IPS-11a (cell line): ENCODE data around the gene ITPA.
"Not testable (repeated sequence)": the region's sequence is repeated elsewhere in the genome, so short reads cannot be mapped to it uniquely, and the experiment has no call there.

Source experiments
- H3K4me3 ChIP-seq: one replicate; pipeline ENCODE4 v1.5.1; 2013; ENCODE audit warnings: low read depth, low read length, control low read depth

ITPA gene

DNA sequence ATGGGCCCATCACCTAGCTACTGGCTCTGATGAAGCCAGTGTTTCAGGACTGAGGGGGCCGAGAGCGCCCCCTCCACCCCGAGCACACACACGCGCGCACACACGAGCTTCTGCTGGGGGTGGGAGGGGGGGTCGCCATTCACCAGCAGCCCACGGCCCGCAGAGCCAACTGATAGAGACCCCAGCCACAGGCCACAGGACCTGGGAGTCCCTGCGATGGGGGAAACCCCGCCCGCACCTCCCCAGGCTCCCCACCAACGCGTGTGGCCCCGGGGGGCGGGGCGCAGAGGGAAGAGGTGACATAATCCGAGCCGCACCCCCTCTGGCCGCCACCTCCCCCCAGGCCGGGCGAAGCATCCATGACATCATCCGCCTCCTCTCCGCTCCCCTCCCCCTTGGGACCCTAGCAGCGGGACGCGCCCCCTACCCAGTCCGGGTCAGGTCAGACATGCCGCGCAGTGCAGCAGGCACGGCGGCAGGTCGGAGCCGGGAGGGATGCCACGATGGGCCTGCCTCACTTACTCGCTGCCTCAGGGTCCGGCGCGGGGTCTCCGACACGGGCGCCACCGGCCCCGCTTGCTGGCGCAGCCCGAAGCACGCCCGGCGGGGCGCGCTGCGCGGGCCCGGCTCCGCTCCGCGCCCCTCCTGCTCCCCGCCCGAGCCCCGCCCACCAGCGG, 36.2 kb upstream of the ITPA start, which contains the start of gene LZTS3:
Gene LZTS3, minus strand, starts transcription at position 617 of the 677 bp plus-strand sequence. CDS start 6,386 bp downstream, outside the sequence.
- peak within 1 kb of the TSS; percentile 98 for H3K4me3 ChIP-seq

DNA sequence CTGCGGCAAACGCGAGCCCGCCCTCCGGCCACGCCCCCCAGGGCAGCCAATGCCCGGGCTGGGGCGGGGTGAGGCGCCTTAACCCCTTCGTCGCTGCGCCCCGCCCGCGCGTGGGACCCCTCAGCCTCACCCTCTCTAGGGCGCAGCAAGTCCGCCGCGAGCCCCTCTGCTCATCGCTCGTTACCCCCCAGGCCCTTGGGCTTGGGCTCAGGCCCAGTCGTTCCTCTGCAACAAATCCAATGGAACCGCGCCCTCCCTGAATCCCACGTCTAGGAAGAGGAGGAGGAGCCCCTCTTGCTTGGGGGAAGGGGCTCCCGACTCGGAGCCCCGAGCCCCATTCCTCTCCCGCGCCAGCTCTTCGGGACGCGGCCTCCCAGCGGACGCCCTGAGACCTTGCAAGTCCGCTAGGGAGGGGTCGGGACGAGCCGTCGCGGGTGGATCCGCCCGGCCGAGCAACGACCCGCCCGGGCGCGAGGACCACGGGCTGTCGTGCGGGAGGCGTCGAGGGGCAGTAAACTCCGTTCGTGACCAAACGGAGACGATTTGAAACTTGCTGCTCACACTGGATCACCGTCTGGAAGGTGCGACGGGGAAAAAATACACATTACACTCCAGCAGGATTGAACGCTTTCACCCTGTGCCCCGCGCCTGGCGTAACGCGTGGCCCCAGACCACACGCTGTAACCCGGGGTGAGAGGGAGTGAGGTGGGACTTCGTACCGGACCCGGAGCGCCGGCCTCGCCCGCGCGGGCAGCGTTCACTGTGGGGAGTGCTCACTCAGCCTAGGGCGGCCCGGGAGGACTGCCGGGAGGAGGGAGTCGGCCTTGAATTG, 35.5 kb upstream of the ITPA start:
- H3K4me3 ChIP-seq: peak overlapping the region; percentile 98

- H3K4me3 ChIP-seq: peak overlapping the region; percentile 98
Observed at GRCh38 chr20:3174442-3175261, 34.6 kb upstream of the ITPA start.

- H3K4me3 ChIP-seq: peak overlapping the region; percentile 98
Observed at GRCh38 chr20:3175270-3175669, 34.0 kb upstream of the ITPA start.

DNA sequence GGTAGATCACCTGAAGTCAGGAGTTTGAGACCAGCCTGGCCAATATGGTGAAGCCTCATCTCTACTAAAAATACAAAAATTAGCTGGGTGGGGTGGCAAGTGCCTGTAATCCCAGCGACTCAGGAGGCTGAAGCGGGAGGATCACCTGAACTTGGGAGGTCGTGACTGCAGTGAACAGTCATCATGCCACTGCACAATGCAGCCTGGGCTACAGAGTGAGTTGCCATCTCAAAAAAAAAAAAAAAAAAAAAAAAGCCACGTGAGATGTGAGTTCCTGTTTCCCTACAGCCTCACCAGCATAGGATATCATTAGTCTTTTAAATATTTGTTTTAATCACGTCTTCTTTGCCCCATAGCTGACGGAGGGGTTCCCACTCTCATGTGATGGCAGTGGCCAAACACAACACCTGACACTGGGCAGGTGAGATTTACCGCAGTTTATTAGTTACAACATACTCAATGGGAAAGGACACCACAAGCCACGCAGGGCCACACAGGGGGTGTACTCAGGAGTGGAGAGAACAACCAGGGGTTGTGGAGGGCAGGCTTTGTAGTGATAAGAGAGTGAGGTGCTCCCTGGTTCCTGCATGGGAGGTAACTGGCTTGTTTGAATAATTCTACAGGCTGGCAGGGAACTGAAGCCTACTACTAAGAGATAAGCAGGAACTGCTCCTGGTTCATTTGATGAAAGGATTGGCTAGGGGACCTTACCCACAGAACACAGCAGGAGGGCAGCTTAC, 31.4 kb upstream of the ITPA start:
- H3K4me3 ChIP-seq: no peak overlapping the region

DNA sequence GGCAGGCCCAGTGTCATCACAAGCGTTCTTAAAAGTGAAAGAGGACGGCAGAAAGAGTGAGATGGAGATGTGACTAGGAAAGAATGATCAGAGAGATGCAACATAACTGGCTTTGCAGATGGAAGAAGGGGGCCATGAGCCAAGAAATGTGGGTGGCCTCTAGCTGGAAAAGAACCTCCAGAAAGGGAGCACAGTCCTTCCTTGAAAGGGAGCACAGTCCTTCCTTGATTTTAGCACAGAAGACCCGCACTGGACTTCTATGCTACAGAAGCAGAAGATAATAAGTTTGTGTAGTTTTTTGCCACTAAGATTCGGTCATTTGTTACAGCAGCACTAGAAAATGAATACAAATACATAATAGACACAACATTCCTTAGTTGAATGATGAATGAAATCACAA, 29.0 kb upstream of the ITPA start:
- H3K4me3 ChIP-seq: no peak overlapping the region

DNA sequence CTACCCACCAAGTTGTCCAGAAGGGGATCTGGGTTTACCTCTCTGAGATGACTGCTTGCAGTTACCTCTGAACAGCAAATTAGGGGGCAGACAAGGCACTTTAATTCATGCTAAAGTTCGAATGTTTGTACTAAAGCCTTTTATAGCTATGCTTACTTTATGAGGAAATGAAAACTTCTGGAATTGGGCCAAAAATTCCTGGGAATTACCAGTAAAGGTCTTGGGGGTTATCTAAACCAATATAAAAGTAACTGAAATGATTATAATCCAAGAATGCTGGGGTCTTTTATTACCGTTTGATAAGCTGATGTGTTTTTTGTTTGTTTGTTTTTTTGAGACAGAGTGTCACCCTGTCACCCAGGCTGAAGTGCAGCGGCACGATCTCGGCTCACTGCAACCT, 28.0 kb upstream of the ITPA start:
- no peak overlapping the region for H3K4me3 ChIP-seq

DNA sequence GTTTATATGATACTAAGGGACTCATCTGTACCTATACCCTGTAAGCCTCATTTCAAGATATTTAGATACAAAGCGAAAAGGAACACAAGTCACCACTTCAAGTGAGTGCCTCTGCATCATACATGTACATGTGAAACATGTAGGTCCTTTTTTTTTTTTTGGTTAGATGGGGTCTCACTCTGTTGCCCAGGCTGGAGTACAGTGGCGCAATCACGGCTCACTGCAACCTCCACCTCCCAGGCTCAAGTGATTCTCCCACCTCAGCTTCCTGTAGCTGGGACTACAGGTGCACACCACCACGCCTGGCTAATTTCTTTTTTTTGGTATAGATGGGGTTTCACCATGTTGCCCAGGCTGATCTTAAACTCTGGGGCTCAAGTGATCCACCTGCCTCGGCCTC, 26.9 kb upstream of the ITPA start:
- not testable (repeated sequence) for H3K4me3 ChIP-seq

- H3K4me3 ChIP-seq: no peak overlapping the region
Observed at GRCh38 chr20:3183896-3184612, 25.2 kb upstream of the ITPA start.

GRCh38 chr20:3187861-3188260, 21.4 kb upstream of the ITPA start:
- not testable (repeated sequence) for H3K4me3 ChIP-seq

GRCh38 chr20:3188823-3189413, 20.4 kb upstream of the ITPA start:
- H3K4me3 ChIP-seq: no peak overlapping the region

- H3K4me3 ChIP-seq: no peak overlapping the region
Observed at GRCh38 chr20:3189561-3190131, 19.7 kb upstream of the ITPA start.

DNA sequence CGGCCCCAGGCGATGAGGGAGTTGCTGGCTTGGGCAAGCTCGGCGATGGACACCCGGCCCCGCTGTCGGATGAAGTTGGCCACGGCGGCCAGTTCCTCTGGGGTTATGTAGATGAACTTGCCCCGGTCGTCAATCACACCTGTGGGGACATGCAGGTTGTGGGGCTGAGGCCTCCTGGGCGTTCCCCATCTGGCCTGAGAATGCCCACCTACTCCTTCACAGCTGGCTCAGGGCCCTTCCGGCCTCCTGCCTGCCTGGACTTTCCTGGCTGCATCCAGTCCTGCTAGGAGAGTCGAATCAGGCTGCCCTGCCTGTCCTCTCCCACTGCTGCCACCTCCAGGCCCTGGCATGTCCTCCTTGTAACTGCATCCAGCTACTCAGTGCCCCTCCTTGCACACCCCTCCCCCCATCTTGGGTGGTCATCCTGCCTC, 18.6 kb upstream of the ITPA start:
- no peak overlapping the region for H3K4me3 ChIP-seq

DNA sequence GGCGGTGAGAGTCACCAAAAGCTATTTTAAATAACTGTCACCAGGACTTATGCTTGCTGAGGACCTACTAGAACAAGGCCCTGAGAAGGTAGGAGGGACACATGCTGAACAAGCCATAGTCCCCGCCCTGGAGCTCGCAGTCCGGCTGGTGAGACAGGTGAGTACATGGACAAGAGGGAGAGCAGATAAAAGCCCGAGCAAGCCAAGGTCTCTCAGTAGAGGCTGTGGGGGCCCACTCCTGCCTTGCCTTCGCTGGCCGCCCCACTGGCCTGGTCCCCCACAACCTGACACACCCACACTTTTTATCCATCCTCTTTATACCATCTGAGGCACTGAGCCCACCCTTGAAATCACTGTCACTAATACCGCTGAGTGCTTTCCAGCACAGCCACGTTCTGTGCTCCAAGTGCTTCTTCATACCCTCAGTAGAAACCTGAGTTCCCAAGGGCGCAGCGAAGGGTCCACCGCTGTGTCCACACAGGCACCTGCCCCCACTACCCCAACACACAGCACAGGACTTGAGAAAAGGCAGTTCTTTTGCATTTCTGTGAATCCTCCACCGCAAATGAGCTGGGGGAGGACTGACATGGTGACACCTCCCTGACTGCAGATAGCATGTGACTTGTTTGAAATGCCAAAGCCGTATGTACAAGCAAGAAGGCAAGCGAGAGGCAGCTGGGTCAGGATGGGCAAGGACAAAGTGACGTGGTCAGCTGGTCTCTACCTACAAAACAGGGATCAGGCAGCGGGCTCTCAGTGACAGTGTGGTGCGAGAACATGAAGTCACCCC, 16.9 kb upstream of the ITPA start:
- H3K4me3 ChIP-seq: no peak overlapping the region

- H3K4me3 ChIP-seq: no peak overlapping the region
Observed at GRCh38 chr20:3193806-3194616, 15.3 kb upstream of the ITPA start.

- H3K4me3 ChIP-seq: no peak overlapping the region
Observed at GRCh38 chr20:3194617-3195280, 14.5 kb upstream of the ITPA start.

DNA sequence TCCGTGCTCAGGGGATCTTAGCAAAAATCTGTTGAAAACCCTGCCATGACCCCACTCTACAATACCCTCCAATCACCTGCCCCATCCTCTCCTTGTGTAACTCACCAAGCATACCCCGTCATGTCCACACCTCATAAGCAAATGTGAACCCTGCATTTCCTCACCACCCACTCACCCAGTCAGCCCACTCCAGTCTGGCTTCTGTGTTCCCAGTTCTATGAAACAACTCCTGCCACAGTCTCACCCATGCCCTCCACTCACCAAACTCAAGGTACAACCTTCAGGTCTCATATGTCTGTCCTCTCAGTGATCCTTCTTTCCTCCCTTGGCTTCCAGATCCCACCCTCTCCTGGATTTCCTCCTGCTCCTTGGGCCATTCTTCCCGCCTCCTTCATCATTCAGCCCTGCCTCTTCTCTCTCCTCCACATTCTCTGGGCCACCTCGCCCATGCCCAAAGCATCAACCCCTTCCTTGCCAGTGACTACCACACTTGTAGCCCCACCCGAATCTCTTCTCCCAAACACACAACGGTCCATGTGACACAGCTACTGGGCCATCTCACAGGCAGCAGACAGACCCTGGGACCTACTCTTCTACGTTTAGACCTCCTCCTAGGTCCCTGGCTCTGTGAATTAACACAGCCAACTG, 13.6 kb upstream of the ITPA start:
- H3K4me3 ChIP-seq: no peak overlapping the region
